ENCODE measurements around the gene SRR.
A peak's percentile ranks its signal among the peaks of the same experiment; 100 is the strongest.
"Not testable (repeated sequence)": the region's sequence is repeated elsewhere in the genome, so short reads cannot be mapped to it uniquely, and the experiment has no call there.

Gene SRR, protein sequence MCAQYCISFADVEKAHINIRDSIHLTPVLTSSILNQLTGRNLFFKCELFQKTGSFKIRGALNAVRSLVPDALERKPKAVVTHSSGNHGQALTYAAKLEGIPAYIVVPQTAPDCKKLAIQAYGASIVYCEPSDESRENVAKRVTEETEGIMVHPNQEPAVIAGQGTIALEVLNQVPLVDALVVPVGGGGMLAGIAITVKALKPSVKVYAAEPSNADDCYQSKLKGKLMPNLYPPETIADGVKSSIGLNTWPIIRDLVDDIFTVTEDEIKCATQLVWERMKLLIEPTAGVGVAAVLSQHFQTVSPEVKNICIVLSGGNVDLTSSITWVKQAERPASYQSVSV

DNA sequence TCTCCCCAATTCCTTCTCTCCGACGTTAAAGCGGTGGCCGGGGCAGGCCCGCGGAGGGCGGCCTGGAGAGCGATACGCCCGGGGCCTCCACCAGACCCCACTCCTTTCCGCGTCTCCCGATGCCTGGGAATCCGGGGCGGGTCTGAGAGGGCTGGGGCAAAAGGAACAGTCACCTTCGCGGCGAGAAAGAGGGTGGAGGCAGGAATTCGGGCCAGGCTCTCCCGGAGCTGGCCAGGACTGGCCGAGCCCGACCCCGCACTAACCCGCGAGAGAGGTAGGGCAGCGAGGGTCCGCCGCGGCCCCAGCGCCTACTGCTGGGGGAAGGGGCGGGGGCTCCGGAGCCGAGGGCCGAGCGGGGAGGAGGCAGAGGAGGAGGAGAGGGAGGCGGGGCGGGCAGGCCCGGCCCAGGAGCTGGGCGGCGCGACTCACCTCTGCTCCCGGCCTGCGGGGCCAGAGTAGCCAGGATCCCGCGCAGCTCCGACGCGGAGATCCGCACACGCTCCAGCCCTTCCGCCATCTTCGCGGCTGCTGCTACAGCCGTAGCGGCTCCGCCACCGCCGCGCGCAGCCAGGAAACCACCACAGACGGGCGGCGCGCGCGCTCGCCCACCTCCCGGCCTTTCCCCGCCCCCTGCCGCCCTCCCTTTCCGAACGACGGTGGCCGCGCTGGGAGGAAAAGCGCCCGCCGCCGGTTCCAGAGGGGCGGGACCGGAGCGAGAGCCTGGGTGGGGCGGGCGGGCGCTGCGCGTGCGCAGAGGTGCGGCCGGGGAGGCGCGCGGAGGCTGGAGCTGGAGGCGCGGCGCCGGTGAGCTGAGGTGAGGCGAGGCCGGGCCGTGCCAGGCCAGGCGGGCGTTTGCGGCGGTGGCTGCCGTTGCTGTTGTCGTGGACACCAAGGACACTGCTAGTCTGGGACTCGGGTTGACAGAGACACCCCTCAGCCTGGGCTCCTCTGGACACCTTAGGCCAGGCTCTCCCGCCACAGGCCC is at the start of gene SRR, which contains the start of gene SMG6:
Gene SRR (plus strand): TSS at position 747 of the 985 bp plus-strand sequence. CDS start 11,611 bp downstream, outside the sequence.
Gene SMG6 (minus strand): TSS at position 582 of the 985 bp plus-strand sequence. CDS start 65 bp downstream, at position 517.
- peak; percentile 92 for DNase-seq (ENCODE audit: low read depth)

DNA sequence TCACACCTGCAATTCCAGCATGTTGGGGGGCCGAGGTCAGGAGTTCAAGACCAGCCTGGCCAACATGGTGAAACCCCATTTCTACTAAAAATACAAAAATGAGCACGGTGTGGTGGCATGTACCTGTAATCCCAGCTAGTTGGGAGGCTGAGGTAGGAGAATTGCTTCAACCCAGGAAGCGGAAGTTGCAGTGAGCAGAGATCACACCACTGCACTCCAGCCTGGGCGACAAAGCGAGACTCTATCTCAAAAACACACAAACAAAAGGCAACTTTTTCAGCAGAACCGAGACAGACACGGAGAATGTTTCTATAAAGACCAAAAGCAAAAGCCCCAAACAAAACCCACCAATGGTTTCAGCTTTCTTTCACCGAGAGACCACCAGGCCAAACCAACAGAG is 44.9 kb upstream of the SRR start:
- DNase-seq (ENCODE audit: low read depth) = not testable (repeated sequence)

DNA sequence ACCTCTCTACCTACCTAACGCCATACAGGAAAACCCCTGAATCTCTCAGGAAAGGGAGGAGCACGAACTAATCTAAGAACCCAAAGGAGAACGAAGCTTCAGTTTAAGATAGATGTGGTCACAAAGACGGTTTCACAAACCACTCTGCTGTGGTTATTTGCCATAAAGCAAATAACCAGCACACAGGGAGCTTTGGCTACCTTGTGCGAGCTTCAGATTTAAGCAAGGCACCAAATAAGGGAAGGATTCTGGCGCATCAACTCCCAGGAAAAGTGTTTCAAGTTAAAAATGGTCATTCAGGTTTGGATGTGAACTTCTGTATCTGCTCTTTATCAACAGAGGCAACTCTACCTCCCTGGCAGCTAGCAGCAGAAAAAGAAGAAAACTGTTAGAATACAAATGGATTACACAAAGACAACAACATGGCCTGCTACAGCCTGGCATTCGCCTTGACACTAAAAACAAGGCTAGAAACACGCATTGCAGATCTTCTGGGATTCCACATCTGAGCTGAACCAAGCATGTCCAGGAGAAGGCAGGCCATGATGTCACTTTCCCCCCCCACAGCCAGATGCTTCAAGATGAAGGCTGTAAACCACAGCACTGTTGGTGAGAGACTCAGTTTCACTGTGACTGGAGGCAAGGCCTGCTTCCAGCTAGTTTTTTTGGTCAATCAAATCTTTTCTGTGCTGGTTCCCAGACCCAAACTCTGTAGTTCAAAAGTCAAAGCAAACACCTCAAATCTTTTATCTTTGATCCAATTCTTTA is 43.8 kb upstream of the SRR start:
- no peak for DNase-seq (ENCODE audit: low read depth)

DNA sequence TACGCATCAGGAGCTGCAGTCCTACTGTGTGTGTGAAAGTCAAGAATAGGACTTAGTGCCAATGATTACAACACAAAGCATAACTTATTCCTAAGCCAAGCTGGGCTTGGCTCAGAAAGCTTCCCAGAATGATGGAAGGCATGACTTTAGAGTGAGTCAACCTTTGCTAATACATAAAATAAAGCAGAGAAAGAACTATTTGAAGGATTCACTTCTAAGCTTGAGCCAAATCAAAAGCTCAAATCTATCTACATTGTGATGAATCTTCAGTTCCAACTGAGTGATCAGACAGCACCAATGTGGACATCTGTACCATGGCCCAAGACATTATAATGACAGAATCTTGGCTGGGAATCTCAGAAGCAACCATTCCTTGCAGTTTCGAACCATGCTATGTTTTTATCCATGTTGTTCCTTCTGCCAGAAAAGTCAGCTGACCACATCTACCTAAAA is 41.6 kb upstream of the SRR start:
- peak; percentile 79 for DNase-seq (ENCODE audit: low read depth)

DNA sequence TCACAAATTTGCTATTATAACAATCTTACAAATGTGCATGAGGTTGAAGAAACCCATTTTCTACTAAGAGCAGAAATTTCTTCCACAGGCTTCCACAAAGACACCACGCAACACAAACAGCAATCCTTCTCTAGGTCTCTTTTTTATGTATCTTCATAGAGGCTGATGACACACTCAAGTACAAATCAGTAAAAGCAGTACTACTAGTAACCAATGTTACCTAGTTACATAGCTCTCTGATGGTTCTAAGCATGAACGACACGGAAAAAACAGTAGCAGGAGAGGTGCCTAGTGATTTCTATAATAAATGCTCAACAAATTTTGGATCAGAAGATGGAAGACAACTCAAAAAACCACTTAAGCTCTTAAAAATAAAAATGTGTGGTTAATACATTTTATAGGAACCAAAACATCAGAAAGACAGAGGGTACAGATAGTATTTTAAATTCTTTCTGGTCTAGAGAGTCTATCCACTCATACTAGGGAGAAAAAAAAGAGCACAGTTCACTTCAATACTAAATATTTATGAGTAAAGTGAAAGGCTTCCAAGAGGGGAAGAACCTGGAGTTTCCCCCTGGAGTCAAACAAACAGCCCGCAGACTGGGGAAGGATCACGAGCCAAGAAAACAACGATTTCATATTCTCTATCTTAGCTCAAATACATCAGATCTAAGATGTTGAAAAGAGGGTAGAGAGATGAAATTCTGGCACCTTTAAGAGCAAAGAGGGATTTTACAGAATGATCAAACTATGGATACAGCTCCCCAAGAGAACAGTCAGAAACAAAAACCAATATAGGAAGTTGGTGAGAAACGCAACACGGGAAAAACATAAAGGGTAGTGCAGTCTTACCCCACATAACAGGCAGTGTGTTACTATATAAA is 40.3 kb upstream of the SRR start:
- no peak for DNase-seq (ENCODE audit: low read depth)

DNA sequence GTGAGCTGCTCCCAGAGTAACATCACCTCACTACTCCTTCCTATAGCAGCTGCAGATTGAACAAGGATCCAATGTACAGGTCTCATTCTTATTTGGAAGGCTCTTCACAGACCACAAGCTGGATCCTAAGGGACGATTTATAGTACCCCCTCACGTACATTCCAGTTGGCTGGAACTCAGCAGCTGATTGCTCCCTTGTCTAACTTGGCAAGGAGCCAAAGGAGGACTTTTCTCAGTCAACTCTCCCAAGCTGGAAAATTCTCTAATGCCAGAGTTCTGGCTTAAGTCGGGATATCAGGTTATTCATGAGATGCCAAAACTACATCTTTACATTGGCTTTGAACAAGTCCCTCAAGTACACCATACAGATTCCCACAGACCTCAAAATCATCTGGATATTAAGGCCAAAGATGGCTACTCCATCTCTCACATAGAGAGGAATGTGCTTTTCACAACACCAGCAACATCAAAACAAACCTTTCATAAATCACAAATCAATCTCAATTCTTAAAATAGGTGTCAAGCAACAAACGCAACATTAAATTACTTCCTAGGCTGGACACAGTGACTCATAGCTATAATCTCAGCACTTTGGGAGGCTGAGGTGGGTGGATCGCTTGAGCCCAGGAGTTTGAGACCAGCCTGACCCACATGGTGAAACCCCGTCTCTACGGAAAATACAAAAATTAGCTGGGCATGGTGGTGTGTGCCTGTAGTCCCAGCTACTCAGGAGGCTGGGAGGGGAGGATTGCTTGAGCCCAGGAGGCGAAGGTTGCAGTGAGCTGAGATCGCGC is 39.5 kb upstream of the SRR start:
- DNase-seq (ENCODE audit: low read depth) = no peak

DNA sequence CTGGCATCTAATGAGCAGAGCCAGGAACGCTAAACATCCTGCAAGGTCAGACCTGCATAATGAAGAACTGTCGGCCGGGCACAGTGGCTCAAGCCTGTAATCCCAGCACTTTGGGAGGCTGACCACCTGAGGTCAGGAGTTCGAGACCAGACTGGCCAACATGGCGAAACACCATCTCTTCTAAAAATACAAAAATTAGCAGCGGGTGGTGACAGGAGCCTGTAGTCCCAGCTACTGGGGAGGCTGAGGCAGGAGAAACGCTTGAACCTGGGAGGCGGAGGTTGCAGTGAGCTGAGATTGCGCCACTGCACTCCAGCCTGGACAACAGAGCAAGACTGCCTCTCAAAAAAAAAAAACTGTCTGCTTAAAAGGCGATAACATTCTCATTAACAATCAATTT is 38.6 kb upstream of the SRR start:
- not testable (repeated sequence) for DNase-seq (ENCODE audit: low read depth)

DNA sequence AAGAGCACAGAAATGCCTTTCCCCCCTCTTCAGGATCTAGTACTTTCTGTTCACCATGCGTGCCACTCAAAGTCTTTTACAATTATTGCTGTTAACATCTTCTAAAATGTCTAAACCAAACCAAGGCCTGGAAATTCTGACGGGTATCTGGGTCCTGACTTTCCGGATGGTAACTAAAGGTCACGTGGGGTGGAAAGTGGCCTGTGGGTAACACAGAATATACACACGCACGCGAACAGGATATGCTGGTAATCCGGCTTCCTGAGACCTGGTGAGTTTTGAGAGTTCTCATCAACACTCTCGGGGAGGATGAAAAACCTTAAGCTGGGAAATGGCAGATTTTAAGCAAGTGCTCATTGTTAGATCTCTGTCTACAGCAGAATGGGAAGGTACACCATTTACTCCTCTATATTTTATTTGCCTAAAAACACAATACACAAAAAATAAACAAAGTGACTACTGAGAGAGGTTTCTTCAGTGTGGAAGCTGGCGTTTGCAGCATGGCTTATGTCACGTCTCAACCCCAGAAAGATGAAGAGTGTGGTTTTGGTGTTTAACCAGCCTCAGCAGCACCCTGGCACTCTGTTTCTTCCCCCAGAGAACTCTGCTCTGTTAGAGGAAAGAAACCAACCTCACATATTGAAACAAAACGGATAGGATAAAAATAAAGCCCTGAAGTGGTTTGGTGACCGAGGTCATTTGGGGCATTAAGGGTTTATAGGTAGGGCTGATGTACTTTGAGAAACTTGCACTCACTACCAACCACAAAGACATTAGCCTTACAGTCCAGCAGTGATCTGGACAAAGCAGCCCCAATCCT is 37.5 kb upstream of the SRR start:
- DNase-seq (ENCODE audit: low read depth) = no peak

DNA sequence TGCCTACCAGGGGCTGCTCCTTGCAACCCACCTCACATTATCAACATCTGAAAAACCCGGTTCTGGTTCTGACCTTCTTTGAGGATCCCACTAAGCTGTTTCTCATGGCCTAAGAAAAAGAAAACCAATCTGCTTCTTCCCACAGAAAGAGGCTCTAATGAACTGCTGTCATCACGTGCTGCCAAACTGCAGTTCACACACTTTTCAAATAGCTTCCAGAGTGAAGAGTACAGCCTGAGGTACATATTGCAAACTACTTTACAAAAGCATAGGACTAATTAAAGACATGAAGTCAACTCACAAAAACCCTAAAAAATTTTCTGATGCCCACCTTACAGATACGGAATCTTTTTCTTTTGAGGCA is 36.9 kb upstream of the SRR start:
- DNase-seq (ENCODE audit: low read depth) = no peak

DNA sequence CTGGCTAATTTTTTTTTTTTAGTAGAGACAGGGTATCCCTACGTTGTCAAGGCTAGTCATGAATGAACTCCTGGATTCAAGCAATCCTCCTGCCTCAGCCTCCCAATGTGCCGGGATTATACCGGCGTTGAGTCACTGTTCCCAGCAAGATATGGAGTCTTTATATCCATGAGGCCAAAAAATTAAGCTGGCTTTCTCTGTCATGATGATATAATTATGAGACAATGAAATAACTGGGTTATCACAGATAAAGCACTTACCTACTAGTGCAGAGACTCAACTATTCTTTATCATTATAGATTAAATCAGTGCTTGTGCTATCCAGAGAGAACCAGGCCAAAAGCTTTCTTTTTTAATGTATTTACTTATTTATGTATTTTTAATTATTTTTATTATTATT is 36.4 kb upstream of the SRR start:
- no peak for DNase-seq (ENCODE audit: low read depth)

DNA sequence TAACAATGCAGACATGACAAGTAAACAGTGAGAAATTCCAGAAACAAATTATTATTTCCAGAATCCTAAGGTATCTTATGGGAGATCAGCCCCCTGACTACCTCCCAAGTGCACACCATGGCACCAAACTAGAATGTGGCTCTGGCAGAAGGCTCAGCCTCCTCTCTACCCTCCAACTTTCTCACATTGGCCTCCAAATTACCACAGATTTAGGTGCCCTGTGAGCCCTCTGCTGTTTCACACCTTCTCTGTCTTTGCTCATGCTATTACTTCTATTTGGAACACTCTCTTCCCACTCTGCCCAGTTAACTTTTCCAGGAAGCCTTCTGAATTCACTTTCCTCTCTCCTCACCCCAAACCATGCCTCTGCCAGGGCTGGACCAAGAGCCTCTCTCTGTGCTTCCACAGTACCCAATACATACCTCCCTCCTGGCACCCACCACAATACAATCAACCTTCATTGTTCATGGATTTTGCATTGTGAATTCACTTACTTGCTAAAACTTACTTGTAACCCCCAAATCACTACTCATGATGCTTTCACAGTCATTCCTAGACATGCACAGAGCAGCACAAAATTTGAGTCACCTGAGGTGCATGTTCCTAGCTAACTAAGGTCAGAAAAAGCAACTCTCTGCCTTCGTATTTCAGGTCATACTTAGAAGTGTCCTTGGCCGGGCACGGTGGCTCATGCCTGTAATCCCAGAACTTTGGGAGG is 31.6 kb upstream of the SRR start:
- DNase-seq (ENCODE audit: low read depth) = no peak

DNA sequence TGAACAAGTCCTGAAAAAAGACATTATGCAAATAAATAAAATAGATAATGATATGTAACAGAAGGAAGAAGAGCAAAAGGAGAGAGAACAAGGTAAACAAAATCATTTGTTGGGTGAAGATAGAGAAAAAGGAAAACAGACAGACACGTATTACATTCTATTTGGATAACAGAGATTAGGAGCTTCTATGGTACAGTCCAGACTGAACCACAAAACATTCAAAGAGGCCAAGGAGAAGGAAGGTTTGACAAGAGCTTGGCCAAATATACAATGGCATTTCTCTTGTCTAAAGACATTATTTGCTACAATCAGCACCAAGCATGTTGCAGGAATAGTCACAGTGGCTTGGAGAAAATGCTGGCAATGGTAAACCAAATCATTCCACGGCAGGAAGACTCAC is 29.3 kb upstream of the SRR start:
- DNase-seq (ENCODE audit: low read depth) = no peak

DNA sequence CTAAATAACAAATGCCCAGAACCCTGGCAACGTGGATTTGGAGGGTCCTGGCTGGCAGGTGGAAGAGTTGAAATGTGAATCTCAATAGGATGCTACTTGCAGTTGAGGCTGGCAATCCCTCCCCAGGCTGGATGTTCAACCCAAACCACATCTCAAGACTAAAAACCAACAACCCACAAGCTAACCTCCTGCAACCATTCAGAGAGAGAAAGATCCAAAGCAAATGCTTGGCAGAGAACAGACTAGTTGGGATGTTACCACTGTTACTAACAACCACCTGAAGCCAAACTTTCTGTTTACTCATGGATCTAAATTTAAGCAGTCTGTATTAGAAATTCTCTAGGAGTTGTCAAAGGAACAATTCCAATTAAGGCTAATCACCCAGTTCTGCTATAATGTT is 28.0 kb upstream of the SRR start:
- DNase-seq (ENCODE audit: low read depth) = no peak

DNA sequence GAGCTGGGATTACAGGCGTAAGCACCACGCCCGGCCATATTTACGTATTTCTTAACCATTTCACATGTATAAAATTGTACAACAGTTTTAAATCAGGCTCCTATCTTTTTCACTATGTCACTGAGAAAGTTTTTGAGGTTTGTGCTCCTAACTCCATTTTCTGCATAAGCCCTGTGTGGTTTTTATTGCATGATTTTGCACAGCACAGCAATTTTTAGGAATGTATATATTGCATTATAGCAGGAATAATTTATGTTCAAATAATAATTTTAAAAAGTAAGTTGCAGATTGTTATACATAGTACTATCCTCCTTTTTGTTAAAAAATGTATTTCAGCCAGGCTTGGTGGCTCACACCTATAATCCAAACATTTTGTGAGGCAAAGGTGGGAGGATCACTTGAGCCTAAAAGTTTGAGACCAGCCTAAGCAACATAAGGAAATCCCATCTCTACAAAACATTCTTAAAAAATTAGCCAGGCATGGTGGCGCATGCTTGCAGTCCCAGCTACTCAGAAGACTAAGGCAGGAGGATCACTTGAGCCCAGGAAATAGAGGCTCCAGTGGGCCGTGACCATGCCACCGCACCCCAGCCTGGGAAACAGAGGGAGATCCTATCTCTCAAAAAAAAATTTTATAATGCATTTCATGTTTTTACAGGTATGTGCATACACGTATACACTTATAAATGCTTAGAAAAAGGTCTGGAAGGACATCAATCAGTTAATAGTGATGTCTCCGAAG is 26.1 kb upstream of the SRR start:
- DNase-seq (ENCODE audit: low read depth) = no peak

DNA sequence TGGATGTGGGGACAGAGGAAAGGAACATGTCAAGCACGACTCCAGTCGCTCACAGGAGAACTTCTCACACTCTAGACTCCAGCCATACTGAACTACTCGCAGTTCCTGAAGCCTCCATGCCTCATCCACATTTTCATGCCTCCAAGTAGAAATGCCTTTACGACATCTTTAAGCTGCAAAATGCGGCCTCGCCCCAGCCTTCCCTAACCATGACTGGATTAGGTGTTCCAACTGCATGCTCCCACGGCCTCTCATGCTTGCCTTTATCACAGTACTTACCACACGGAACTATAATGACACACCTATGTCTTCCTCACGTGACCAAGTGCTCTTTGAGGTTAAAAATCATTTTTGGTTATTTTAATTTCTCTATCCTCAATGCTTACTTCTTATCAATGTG is 24.0 kb upstream of the SRR start:
- no peak for DNase-seq (ENCODE audit: low read depth)

DNA sequence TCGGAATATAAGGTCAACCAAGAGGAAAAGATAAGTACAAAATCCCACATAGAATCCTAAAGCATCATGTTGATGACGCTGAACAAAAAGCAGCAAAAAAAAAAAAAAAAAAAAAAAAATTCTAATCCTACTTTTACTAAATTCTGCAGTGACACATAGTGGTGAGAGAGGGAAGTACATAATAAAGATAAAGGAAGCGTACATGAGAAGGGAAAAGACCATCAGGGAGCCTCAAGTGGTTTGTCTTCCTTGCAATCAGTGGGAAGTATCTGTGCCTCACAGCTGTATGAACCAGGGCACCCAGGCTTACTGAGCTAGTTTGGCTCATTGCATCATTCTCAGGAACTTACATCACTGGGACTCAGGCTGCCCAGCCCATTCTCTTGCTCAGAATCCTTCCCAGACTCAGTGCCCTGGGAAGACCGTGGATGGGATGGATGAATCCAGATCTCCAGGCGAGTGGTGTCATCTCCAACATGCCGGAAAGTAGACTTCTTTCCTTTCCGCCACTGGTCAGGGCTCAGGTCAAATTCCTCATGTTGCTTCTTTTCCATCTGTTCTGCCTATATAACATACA is 21.4 kb upstream of the SRR start:
- peak; percentile 89 for DNase-seq (ENCODE audit: low read depth)

DNA sequence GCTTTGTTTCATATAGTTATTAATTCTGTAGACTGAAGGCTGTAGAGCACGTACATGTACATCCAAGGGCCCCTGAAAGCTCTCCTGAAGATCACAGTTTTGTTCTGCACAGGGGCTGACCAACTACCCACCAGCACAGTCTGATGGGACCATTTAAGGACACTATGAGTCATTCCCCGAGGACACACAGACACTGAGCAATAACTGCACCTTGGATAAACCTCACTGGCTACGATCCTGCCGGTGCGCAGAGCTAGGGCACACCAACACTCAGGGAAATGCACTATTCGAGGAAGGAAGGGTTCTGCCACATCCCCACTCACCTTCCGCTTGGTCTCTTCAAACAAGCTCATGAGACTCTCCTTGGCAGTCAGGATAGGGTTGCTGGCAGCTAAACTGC is 20.4 kb upstream of the SRR start:
- peak; percentile 28 for DNase-seq (ENCODE audit: low read depth)
